ENCODE results near the gene FAM193B.

Gene FAM193B

DNA sequence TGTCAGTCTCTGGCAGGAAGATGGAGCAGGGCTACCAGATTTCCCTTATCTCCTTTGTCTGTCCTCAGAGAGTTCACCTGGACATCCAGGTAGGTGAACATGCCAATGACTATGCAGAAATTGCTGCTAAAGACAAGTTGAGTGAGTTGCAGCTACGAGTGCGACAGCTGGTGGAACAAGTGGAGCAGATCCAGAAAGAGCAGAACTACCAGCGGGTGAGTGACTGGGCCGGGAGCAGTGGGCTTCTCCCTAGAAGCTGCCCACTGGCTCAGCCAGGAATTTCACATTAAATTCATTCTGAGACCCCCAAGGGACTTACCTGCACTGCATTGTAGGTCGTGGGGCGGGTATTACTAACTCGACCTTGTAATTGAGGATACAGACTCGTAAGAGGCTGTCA lies 39.7 kb upstream of the FAM193B start:
- FAIRE-seq, result no peak
- no peak for TF ChIP-seq CTCF (IDR thresholded peaks at IDR 0.05; ENCODE audit: insufficient read depth, missing control alignments)
- no peak for DNase-seq (ENCODE audit: insufficient read length, low spot score)

DNA sequence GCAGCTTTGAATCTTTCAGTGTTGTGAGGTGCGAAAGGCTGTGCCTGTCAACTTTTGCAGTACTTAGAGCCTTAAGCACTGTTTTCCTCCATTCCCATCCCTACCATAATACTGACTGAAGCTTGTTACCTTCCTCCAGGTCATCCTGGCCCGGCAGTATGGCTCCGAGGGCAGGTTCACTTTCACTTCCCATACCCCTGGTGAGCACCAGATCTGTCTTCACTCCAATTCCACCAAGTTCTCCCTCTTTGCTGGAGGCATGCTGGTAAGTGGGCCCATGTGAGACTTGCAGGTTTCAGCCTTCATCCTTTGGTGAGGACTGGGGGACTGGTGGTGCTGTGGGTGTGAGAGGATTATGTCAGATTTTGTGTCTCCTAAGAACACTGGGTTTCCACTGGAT lies 39.1 kb upstream of the FAM193B start:
- TF ChIP-seq CTCF (IDR thresholded peaks at IDR 0.05; ENCODE audit: insufficient read depth, missing control alignments), result no peak
- no peak for DNase-seq (ENCODE audit: insufficient read length, low spot score)
- no peak for FAIRE-seq

DNA sequence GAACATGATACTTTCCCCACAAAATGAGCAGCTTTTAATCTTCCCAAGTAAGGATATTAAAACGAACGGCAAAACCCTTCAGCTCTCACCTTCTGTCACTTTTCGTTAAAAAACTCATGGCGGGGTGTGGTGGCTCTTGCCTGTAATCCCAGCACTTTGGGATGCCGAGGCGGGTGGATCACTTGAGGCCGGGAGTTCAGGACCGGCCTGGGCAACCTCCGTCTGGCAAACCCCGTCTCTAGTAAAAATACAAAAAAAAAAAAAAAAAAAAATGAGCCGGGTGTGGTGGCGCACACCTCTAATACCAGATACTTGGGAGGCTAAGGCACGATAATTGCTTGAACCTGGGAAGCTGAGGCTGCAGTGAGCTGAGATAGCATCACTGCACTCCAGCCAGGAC lies 38.5 kb upstream of the FAM193B start:
- no peak for DNase-seq (ENCODE audit: insufficient read length, low spot score)
- no peak for FAIRE-seq
- no peak for TF ChIP-seq CTCF (IDR thresholded peaks at IDR 0.05; ENCODE audit: insufficient read depth, missing control alignments)

DNA sequence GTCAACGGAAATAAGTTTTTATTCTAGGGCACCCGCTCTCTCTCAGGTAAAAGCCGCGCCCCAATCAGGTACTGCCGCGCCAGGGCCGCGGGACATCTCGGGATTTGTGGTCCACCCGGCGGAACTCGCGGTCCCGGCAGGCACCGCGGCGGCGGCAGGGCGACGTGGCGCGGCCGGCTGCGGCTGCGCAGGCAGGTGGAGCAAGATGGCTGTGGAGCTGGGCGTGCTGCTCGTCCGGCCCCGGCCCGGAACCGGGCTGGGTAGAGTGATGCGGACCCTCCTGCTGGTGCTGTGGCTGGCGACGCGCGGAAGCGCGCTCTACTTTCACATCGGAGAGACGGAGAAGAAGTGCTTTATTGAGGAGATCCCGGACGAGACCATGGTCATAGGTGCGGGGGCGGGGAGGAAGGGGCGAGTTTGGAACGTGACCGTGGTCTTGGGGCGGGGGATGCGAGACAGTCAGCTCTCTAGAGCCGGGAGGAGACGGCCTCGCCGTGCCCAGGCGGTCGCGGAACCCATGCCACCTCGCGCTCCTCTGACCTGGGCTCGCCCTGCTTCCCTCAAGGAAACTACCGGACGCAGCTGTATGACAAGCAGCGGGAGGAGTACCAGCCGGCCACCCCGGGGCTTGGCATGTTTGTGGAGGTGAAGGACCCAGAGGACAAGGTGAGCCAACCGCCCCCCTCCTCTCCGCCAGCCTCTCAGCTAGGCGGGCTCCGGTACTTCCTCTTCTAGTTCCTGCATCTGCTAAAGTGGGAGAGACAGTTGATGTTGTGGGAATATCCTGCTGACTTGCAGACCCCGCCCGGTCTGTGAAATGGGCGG lies 37.9 kb upstream of the FAM193B start, which contains the start of gene TMED9:
TMED9 (plus strand) TSS at position 194 of the 825 bp plus-strand sequence; CDS start at position 206, 12 bp downstream.
- no peak for FAIRE-seq
- TF ChIP-seq CTCF (IDR thresholded peaks at IDR 0.05; ENCODE audit: insufficient read depth, missing control alignments), result no peak
- peak; percentile 64 for DNase-seq (ENCODE audit: insufficient read length, low spot score)

DNA sequence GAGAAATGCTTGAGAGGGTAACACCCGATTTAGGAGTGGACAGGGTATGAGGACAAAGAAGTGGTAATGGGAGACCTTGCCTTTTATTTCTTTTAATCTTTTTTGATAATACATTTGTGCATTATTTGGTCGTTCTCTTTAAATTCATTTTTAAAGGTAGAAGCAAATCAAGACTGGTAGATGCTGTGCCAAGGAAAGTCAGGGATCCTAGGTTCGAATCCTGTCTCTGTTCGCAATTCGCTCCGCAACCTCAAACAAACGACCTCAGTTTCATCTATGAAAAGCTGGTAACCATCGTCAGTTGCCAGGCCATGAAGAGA lies 37.3 kb upstream of the FAM193B start:
- DNase-seq (ENCODE audit: insufficient read length, low spot score), result no peak
- no peak for TF ChIP-seq CTCF (IDR thresholded peaks at IDR 0.05; ENCODE audit: insufficient read depth, missing control alignments)
- no peak for FAIRE-seq

DNA sequence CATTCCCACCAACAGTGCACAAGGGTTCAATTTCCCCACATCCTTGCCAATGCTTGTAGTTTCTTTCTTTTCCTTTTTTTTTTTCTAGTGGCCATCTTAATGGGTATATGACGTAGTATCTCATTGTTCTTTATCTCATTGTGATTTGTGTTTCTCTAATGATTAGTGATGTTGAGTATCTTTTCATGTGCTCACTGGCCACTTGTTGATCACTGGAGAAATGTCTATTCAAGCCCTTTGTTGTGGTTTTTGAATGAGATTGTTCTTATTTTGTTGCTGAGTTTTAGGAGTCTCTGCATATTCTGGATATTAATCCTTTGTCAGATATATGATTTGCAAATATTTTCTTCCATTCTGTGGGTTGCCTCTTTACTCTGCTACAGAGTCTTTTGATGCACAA lies 36.0 kb upstream of the FAM193B start:
- DNase-seq (ENCODE audit: insufficient read length, low spot score), result no peak
- FAIRE-seq, result no peak
- TF ChIP-seq CTCF (IDR thresholded peaks at IDR 0.05; ENCODE audit: insufficient read depth, missing control alignments), result no peak

DNA sequence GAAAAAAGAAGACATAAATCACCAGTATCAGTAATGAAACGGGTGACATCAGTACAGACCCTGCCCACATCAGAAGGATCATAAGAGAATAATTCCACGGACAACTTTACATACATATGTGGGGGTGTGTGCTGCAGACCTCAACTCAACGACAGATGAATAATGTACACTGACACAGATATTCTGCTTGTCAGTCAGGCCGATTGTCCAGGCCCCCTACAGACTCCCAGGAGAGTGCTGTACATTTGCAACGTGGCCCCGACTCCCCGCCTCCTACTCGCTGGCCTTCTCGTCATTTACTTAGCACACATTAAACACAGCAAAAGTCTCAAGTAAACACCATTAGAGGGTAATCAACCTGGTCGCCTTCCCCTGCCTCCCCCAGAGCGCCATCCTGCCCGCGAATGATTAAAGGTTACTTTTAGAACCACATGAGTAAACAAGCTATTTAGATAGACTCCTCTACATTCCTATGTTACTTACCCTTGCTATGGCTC lies 34.1 kb upstream of the FAM193B start:
- FAIRE-seq, result no peak

More for the DNA sequence above, 34.1 kb upstream of the FAM193B start:
- DNase-seq (ENCODE audit: insufficient read length, low spot score), result no peak
- TF ChIP-seq CTCF (IDR thresholded peaks at IDR 0.05; ENCODE audit: insufficient read depth, missing control alignments), result no peak
